K562 (cell line): Measurements from ENCODE around the gene INO80.
"Not testable (repeated sequence)": the region's sequence is repeated elsewhere in the genome, so short reads cannot be mapped to it uniquely, and the experiment has no call there.

ENCODE experiments used
- TBL1XR1 ChIP-seq, 2 experiments: IDR thresholded peaks; 2 replicates each; pipeline ENCODE4 v1.6.1; 2012; ENCODE audit warnings: improper control_type of control experiment in 2 of 2, low read length in 2 of 2, mild to moderate bottlenecking in 1 of 2
- TCF7 ChIP-seq: sonication (generic); IDR thresholded peaks from 2 replicates; pipeline ENCODE4 v1.6.1; 2016; ENCODE audit warnings: antibody characterized with exemption, borderline replicate concordance
- TF ChIP-seq, protein P1 (sequence below), 2 experiments: fragments of 450-650 bp; formaldehyde crosslinking in 1 of 2; IDR thresholded peaks; 2 replicates each; pipeline versions ENCODE4 v1.4.0 to v1.6.1; 2014 to 2020; ENCODE audit warnings: mild to moderate bottlenecking in 2 of 2, borderline replicate concordance in 1 of 2, low read depth in 1 of 2

DNA sequence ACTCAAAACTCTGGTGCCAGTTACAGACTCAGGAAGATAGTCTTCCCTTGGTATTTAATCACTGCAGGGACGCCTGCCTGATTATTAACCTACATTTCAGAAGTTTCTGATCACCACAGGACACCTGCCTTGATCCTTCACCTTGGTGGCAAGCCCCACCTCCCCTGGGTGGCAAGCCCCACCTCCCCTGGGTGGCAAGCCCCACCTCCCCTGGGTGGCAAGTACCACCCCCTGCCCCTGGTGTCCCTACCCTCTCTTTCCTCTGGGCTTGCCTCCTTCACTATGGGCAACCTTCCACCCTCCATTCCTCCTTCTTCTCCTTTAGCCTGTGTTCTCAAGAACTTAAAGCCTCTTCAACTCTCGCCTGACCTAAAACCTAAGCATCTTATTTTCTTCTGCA is 16.0 kb upstream of the INO80 start:
- TF ChIP-seq TBL1XR1 (IDR thresholded peaks at IDR 0.05; ENCODE audit: low read length in 2 of 2); TCF7: not testable (repeated sequence)
- TF ChIP-seq, protein P1, sequence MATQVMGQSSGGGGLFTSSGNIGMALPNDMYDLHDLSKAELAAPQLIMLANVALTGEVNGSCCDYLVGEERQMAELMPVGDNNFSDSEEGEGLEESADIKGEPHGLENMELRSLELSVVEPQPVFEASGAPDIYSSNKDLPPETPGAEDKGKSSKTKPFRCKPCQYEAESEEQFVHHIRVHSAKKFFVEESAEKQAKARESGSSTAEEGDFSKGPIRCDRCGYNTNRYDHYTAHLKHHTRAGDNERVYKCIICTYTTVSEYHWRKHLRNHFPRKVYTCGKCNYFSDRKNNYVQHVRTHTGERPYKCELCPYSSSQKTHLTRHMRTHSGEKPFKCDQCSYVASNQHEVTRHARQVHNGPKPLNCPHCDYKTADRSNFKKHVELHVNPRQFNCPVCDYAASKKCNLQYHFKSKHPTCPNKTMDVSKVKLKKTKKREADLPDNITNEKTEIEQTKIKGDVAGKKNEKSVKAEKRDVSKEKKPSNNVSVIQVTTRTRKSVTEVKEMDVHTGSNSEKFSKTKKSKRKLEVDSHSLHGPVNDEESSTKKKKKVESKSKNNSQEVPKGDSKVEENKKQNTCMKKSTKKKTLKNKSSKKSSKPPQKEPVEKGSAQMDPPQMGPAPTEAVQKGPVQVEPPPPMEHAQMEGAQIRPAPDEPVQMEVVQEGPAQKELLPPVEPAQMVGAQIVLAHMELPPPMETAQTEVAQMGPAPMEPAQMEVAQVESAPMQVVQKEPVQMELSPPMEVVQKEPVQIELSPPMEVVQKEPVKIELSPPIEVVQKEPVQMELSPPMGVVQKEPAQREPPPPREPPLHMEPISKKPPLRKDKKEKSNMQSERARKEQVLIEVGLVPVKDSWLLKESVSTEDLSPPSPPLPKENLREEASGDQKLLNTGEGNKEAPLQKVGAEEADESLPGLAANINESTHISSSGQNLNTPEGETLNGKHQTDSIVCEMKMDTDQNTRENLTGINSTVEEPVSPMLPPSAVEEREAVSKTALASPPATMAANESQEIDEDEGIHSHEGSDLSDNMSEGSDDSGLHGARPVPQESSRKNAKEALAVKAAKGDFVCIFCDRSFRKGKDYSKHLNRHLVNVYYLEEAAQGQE (IDR thresholded peaks at IDR 0.05; ENCODE audit: borderline replicate concordance): not testable (repeated sequence)
- TF ChIP-seq, protein P1 (CRISPR knock-in tag; IDR thresholded peaks at IDR 0.05; ENCODE audit: low read depth): not testable (repeated sequence)
